Measurements from ENCODE around the gene UBE2Q2.

Gene UBE2Q2

GRCh38 chr15:75928680-75929608 lies 85.7 kb downstream of the UBE2Q2 start:
- Histone ChIP-seq H3K79me2 (ENCODE audit: insufficient read depth, low read length) (no peaks in the 10 kb centered on the region), H3K4me2 (ENCODE audit: low read length) (no peak overlapping the region), H3K36me3 (ENCODE audit: insufficient read depth, low read length) (peaks cover 60% of the 10 kb centered on the region)

GRCh38 chr15:75929799-75930565 lies 86.7 kb downstream of the UBE2Q2 start:
- no peaks in the 10 kb centered on the region for H3K79me2 ChIP-seq (ENCODE audit: insufficient read depth, low read length)
- no peak overlapping the region for H3K9ac ChIP-seq (ENCODE audit: low read length)
- no peaks in the 10 kb centered on the region for H3K9me3 ChIP-seq (ENCODE audit: low read length)
- H3K9me2 ChIP-seq (ENCODE audit: low read depth, low read length) = no peaks in the 10 kb centered on the region
- no peaks in the 10 kb centered on the region for H3F3A ChIP-seq (ENCODE audit: insufficient read depth, low read length)
- TF ChIP-seq EZH2 (IDR thresholded peaks at IDR 0.05; ENCODE audit: borderline replicate concordance, low read length) = no peak
- no peak overlapping the region for H2AFZ ChIP-seq (ENCODE audit: low read length)
- no peaks in the 10 kb centered on the region for H4K20me1 ChIP-seq (ENCODE audit: insufficient read depth, low read length)
- no peak overlapping the region for H3K4me2 ChIP-seq (ENCODE audit: low read length)
- no peak overlapping the region for H3K4me3 ChIP-seq (ENCODE audit: low read depth, low read length, poor library complexity, severe bottlenecking)
- no peaks in the 10 kb centered on the region for H3K27me3 ChIP-seq (ENCODE audit: insufficient read depth, low read length)
- peaks cover 66% of the 10 kb centered on the region for H3K36me3 ChIP-seq (ENCODE audit: insufficient read depth, low read length)
- peaks cover 25% of the 10 kb centered on the region for H3K4me1 ChIP-seq (ENCODE audit: insufficient read depth, low read length, severe bottlenecking)
- H3K27ac ChIP-seq (ENCODE audit: low read depth, low read length, poor library complexity, severe bottlenecking) = no peak overlapping the region

More at GRCh38 chr15:75928680-75929608, 85.7 kb downstream of the UBE2Q2 start:
- Histone ChIP-seq H3K9me2 (ENCODE audit: low read depth, low read length) (no peaks in the 10 kb centered on the region), H3K4me1 (ENCODE audit: insufficient read depth, low read length, severe bottlenecking) (peaks cover 25% of the 10 kb centered on the region), H2AFZ (ENCODE audit: low read length) (no peak overlapping the region), H3F3A (ENCODE audit: insufficient read depth, low read length) (no peaks in the 10 kb centered on the region), H3K9me3 (ENCODE audit: low read length) (no peaks in the 10 kb centered on the region), H3K9ac (ENCODE audit: low read length) (no peak overlapping the region), H3K4me3 (ENCODE audit: low read depth, low read length, poor library complexity, severe bottlenecking) (no peak overlapping the region), H3K27me3 (ENCODE audit: insufficient read depth, low read length) (no peaks in the 10 kb centered on the region), H4K20me1 (ENCODE audit: insufficient read depth, low read length) (no peaks in the 10 kb centered on the region), H3K27ac (ENCODE audit: low read depth, low read length, poor library complexity, severe bottlenecking) (no peak overlapping the region)
- peak; percentile 80 for TF ChIP-seq CTCF (IDR thresholded peaks at IDR 0.05; ENCODE audit: low read length)
- TF ChIP-seq EZH2 (IDR thresholded peaks at IDR 0.05; ENCODE audit: borderline replicate concordance, low read length) = no peak

GRCh38 chr15:75930866-75931265 lies 87.6 kb downstream of the UBE2Q2 start:
- no peak overlapping the region for H3K4me3 ChIP-seq (ENCODE audit: low read depth, low read length, poor library complexity, severe bottlenecking)
- no peak overlapping the region for H3K4me2 ChIP-seq (ENCODE audit: low read length)
- H3K9me2 ChIP-seq (ENCODE audit: low read depth, low read length) = no peaks in the 10 kb centered on the region
- H3K79me2 ChIP-seq (ENCODE audit: insufficient read depth, low read length) = no peaks in the 10 kb centered on the region
- H3K27me3 ChIP-seq (ENCODE audit: insufficient read depth, low read length) = no peaks in the 10 kb centered on the region
- no peak overlapping the region for H3K9ac ChIP-seq (ENCODE audit: low read length)
- TF ChIP-seq CTCF (IDR thresholded peaks at IDR 0.05; ENCODE audit: low read length) (no peak), EZH2 (IDR thresholded peaks at IDR 0.05; ENCODE audit: borderline replicate concordance, low read length) (no peak)
- no peaks in the 10 kb centered on the region for H4K20me1 ChIP-seq (ENCODE audit: insufficient read depth, low read length)
- H2AFZ ChIP-seq (ENCODE audit: low read length) = no peak overlapping the region
- H3K9me3 ChIP-seq (ENCODE audit: low read length) = no peaks in the 10 kb centered on the region
- H3F3A ChIP-seq (ENCODE audit: insufficient read depth, low read length) = no peaks in the 10 kb centered on the region
- peaks cover 69% of the 10 kb centered on the region for H3K36me3 ChIP-seq (ENCODE audit: insufficient read depth, low read length)
- H3K4me1 ChIP-seq (ENCODE audit: insufficient read depth, low read length, severe bottlenecking) = peaks cover 19% of the 10 kb centered on the region
- no peak overlapping the region for H3K27ac ChIP-seq (ENCODE audit: low read depth, low read length, poor library complexity, severe bottlenecking)
